Choroid plexus epithelial cell (primary cell): ENCODE measurements around the gene MRRF.

Experiments
- DNase-seq: peaks from one replicate; pipeline ENCODE4 v3.0.0-alpha.2; 2010; ENCODE audit warnings: low read depth
- H3K4me3 ChIP-seq: 2 replicates; pipeline ENCODE4 v1.5.1; 2011; ENCODE audit warnings: low read depth, mild to moderate bottlenecking, control low read depth, low read length, moderate library complexity
- CTCF ChIP-seq: conservative IDR thresholded peaks from 2 replicates; pipeline ENCODE4 v1.5.1; 2011; ENCODE audit warnings: low read depth, mild to moderate bottlenecking, control low read depth, inconsistent platforms, low read length, moderate library complexity

The MRRF gene

GRCh38 chr9:122262073-122262472 lies 2.6 kb upstream of the MRRF start:
- no peak overlapping the region for H3K4me3 ChIP-seq
- no peak for TF ChIP-seq CTCF
- no peak for DNase-seq

- TF ChIP-seq CTCF, result no peak
- DNase-seq, result peak; percentile 40
- H3K4me3 ChIP-seq, result peak overlapping the region; percentile 96
These were observed 858 bp upstream of the MRRF start for GRCh38 chr9:122263699-122264349.

GRCh38 chr9:122265149-122265915 lies 650 bp downstream of the MRRF start:
- peak overlapping the region; percentile 96 for H3K4me3 ChIP-seq
- TF ChIP-seq CTCF, result no peak
- DNase-seq, result peak; percentile 28

- DNase-seq, result no peak
- H3K4me3 ChIP-seq, result no peak overlapping the region
- TF ChIP-seq CTCF, result no peak
These were observed 3.5 kb downstream of the MRRF start for GRCh38 chr9:122268041-122268814.

DNA sequence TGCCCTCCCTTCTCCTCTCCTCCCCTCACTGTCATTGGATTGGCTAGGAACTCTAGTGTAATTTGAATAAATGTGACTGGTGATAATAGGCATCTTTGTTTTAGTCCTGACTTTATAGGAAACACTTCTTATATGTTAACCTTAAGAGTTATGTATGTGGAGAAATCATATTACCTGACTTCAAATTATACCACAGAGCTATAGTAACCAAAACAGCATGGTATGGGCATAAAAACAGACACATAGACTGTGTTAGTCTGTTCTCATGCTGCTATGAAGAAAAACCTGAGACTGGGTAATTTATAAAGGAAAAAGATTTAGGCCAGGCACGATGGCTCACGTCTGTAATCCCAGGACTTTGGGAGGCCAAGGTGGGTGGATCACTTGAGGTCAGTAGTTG lies 9.4 kb downstream of the MRRF start:
- DNase-seq, result no peak
- TF ChIP-seq CTCF, result no peak
- H3K4me3 ChIP-seq, result no peak overlapping the region

DNA sequence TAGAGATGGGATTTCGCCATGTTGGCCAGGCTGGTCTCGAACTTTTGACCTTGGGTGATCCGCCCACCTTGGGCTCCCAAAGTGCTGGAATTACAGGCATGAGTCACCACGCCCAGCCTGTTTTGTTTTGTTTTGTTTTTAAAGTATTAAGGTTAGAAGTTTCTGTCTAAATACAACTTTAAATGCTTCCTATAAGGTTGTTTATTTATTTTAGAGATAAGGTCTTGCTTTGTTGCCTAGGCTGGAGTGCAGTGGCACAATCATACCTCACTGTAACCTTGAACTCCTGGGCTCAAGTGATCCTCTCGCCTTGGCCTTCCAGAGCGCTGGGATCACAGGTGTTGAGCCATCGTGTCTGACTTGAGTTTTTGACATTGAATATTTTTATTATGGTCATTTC lies 11.4 kb downstream of the MRRF start:
- no peak for DNase-seq
- TF ChIP-seq CTCF, result no peak
- H3K4me3 ChIP-seq, result no peak overlapping the region
